Measurements from ENCODE around the gene NEURL4. TPM values are rescaled to one million over a fixed set of nuclear protein-coding genes. Genes with fewer than 3 reads are reported as not detected.

Gene NEURL4
- total RNA-seq, 1 donor from 2014 or later = 19.3 TPM

GRCh38 chr17:7322520-7323194, 6.5 kb downstream of the NEURL4 start:
- DNase-seq (ENCODE audit: low read depth) = no peak
- H3K4me3 ChIP-seq (ENCODE audit: low read depth, low read length) = no peak overlapping the region
- TF ChIP-seq CTCF (conservative IDR thresholded peaks at IDR 0.05; ENCODE audit: low read depth, low read length) = no peak

GRCh38 chr17:7321466-7321865, 7.7 kb downstream of the NEURL4 start:
- no peak for TF ChIP-seq CTCF (conservative IDR thresholded peaks at IDR 0.05; ENCODE audit: low read depth, low read length)

GRCh38 chr17:7318121-7318860, 10.8 kb downstream of the NEURL4 start:
- no peak for TF ChIP-seq CTCF (conservative IDR thresholded peaks at IDR 0.05; ENCODE audit: low read depth, low read length)
- DNase-seq (ENCODE audit: low read depth) = no peak

More at GRCh38 chr17:7321466-7321865, 7.7 kb downstream of the NEURL4 start:
- no peak overlapping the region for H3K4me3 ChIP-seq (ENCODE audit: low read depth, low read length)
- no peak for DNase-seq (ENCODE audit: low read depth)

GRCh38 chr17:7317161-7317803, 11.9 kb downstream of the NEURL4 start:
- TF ChIP-seq CTCF (conservative IDR thresholded peaks at IDR 0.05; ENCODE audit: low read depth, low read length) = no peak
- H3K4me3 ChIP-seq (ENCODE audit: low read depth, low read length) = no peak overlapping the region
- DNase-seq (ENCODE audit: low read depth) = no peak

More at GRCh38 chr17:7318121-7318860, 10.8 kb downstream of the NEURL4 start:
- H3K4me3 ChIP-seq (ENCODE audit: low read depth, low read length) = no peak overlapping the region

GRCh38 chr17:7315570-7316235, 13.4 kb downstream of the NEURL4 start:
- H3K4me3 ChIP-seq (ENCODE audit: low read depth, low read length) = peak overlapping the region; percentile 86
- DNase-seq (ENCODE audit: low read depth) = no peak
- TF ChIP-seq CTCF (conservative IDR thresholded peaks at IDR 0.05; ENCODE audit: low read depth, low read length) = no peak

- H3K4me3 ChIP-seq (ENCODE audit: low read depth, low read length) = peak within 1 kb of the TSS; percentile 86
- TF ChIP-seq CTCF (conservative IDR thresholded peaks at IDR 0.05; ENCODE audit: low read depth, low read length) = no peak
- no peak for DNase-seq (ENCODE audit: low read depth)
Observed at GRCh38 chr17:7314719-7315569, 14.2 kb downstream of the NEURL4 start, which contains the start of gene GPS2. GPS2 (minus strand) TSS chr17:7315360; CDS start chr17:7315052, 308 bp downstream.

All from epithelial cell of proximal tubule (primary cell).